NK-92 treated with Interleukin-12 subunit alpha and Interleukin-12 subunit beta, amount 100 ng/mL, for 24 hours (cell line): ENCODE data around the gene RNF25.

ENCODE experiments used
- DNase-seq: peaks from one replicate; lab custom pipeline; 2025; lab: John Stamatoyannopoulos, UW

The RNF25 gene

GRCh38 chr2:218626369-218626768 is 45.4 kb downstream of the RNF25 start:
- DNase-seq, result no peak

GRCh38 chr2:218623366-218623705 is 48.5 kb downstream of the RNF25 start:
- no peak for DNase-seq

- no peak for DNase-seq
Observed at GRCh38 chr2:218622606-218623365, 49.0 kb downstream of the RNF25 start.

GRCh38 chr2:218621007-218621406 is 50.8 kb downstream of the RNF25 start:
- DNase-seq, result no peak

- DNase-seq, result no peak
Observed at GRCh38 chr2:218618102-218618860, 53.5 kb downstream of the RNF25 start.

- DNase-seq, result no peak
Observed at GRCh38 chr2:218615868-218616315, 55.9 kb downstream of the RNF25 start.
